ENCODE measurements around the gene UBE2J2. TPM values are rescaled to one million over a fixed set of nuclear protein-coding genes. Genes with fewer than 3 reads are reported as not detected.

Gene UBE2J2
- total and polyA plus RNA-seq, 2 of the 13 experiments (the other 11 are each of a cell fraction or from before 2014, with no cell fraction given) = 25.4 to 29.4 TPM

- no peak for DNase-seq (ENCODE audit: low spot score)
- POLR2A ChIA-PET = no interaction called here
- H3K4me1 ChIP-seq (ENCODE audit: insufficient read depth, low read length) = peaks cover 71% of the 10 kb centered on the region
- intact Hi-C loops (cut with micrococcal nuclease; ENCODE audit: unreplicated experiment) = loop anchor here (5.0 to 10.0 kb wide), 3 partner anchors 58 to 228 kb away; partner anchors contain the start of genes HES4 and TTLL10
- H3K27ac ChIP-seq (ENCODE audit: extremely low read length, insufficient read depth, low read length) = no peak overlapping the region
- peak overlapping the region in 2 of 3 experiments; percentile 43 to 56; a peak in 2 of 6 replicates for H3K4me3 ChIP-seq (replicated peaks in 1 of 3; ENCODE audit: insufficient read depth in 1 of 3, low read depth in 2 of 3, low read length in 3 of 3)
- no peaks in the 10 kb centered on the region for H3K9me3 ChIP-seq (ENCODE audit: low read length)
- 94% methylated on average over 42 of the region's 98 CpGs for WGBS (ENCODE audit: low lambda C conversion rate)
- H3K4me2 ChIP-seq (ENCODE audit: low read depth, low read length) = peak overlapping the region; percentile 76
- peak overlapping the region; percentile 44 for H3K9ac ChIP-seq (ENCODE audit: insufficient read depth, low read depth, low read length)
- H4K20me1 ChIP-seq (ENCODE audit: insufficient read depth, low read length) = no peaks in the 10 kb centered on the region
- in situ Hi-C loops (cut with HindIII; ENCODE audit: extremely low pct_ligation_motif_present, low pct_unique_long_range_greater_than_20kb) = no loop called here
- no peak overlapping the region for H2AFZ ChIP-seq (ENCODE audit: low read length)
- peaks cover 6 to 11% of the 10 kb centered on the region in 2 experiments; a peak in 4 of 5 replicates for H3K36me3 ChIP-seq (replicated peaks in 1 of 2; ENCODE audit: control insufficient read depth in 1 of 2, insufficient read depth in 2 of 2, low read length in 2 of 2)
- no peak for ATAC-seq
- no peak for FAIRE-seq
- H3K27me3 ChIP-seq (ENCODE audit: control insufficient read depth in 1 of 2, insufficient read depth in 2 of 2, low read length in 2 of 2) = no peaks in the 10 kb centered on the region; a peak in 2 of 5 replicates
- CTCF ChIA-PET (ENCODE audit: low intra/inter-chr PET ratio, low total read pairs) = no interaction called here
- peaks cover 36% of the 10 kb centered on the region for H3K79me2 ChIP-seq (ENCODE audit: insufficient read depth, low read length)
- no TSS peak for BruUV-seq (replicated peaks)
- TF ChIP-seq SAFB2 (CRISPR knock-in tag; IDR thresholded peaks at IDR 0.05; ENCODE audit: borderline replicate concordance, low read depth) (0 out of 2 replicates have a peak, but pooled peaks have one; percentile 14), RBFOX2 (IDR thresholded peaks at IDR 0.05; ENCODE audit: low read depth, low read length) (peak; percentile 75), ZNF18 (CRISPR knock-in tag; IDR thresholded peaks at IDR 0.05; ENCODE audit: insufficient replicate concordance) (no peak), WIZ (CRISPR knock-in tag; IDR thresholded peaks at IDR 0.05) (no peak), SKI (IDR thresholded peaks at IDR 0.05; ENCODE audit: partially characterized antibody) (no peak), AGO2 (optimal IDR thresholded peaks at IDR 0.05; ENCODE audit: low read depth, low read length) (peak; percentile 71), ZNF235 (CRISPR knock-in tag; IDR thresholded peaks at IDR 0.05; ENCODE audit: borderline replicate concordance) (0 out of 2 replicates have a peak, but pooled peaks have one; percentile 59), ZSCAN31 (CRISPR knock-in tag; IDR thresholded peaks at IDR 0.05; ENCODE audit: low read depth) (0 out of 2 replicates have a peak, but pooled peaks have one; percentile 8), MTA1 (CRISPR knock-in tag; IDR thresholded peaks at IDR 0.05; ENCODE audit: borderline replicate concordance) (peak; percentile 32; the same call in 1 of the 2 replicates), HNRNPLL (IDR thresholded peaks at IDR 0.05; ENCODE audit: low read depth, low read length, poor library complexity, severe bottlenecking) (peak; percentile 4), AGO1 (IDR thresholded peaks at IDR 0.05; ENCODE audit: low read depth, low read length, poor library complexity, severe bottlenecking) (peak; percentile 77), EP300 (IDR thresholded peaks at IDR 0.05; ENCODE audit: low read depth in 2 of 2, low read length in 2 of 2) (no peak), EP300 (CRISPR knock-in tag; IDR thresholded peaks at IDR 0.05; ENCODE audit: borderline replicate concordance) (no peak), ZBTB38 (CRISPR knock-in tag; IDR thresholded peaks at IDR 0.05) (peak; percentile 62), MED8 (CRISPR knock-in tag; IDR thresholded peaks at IDR 0.05; ENCODE audit: insufficient replicate concordance) (no peak), PAF1 (CRISPR knock-in tag; IDR thresholded peaks at IDR 0.05) (no peak), DBP (CRISPR knock-in tag; IDR thresholded peaks at IDR 0.05; ENCODE audit: not compliant biosample characterization) (no peak), ZNF331 (CRISPR knock-in tag; IDR thresholded peaks at IDR 0.05) (no peak), HOXA3 (CRISPR knock-in tag; IDR thresholded peaks at IDR 0.05) (0 out of 2 replicates have a peak, but pooled peaks have one; percentile 29), NRL (CRISPR knock-in tag; IDR thresholded peaks at IDR 0.05; ENCODE audit: borderline replicate concordance) (peak; percentile 34; the same call in 1 of the 2 replicates), KLF12 (CRISPR knock-in tag; IDR thresholded peaks at IDR 0.05; ENCODE audit: borderline replicate concordance) (no peak), PHF20 (CRISPR knock-in tag; IDR thresholded peaks at IDR 0.05) (no peak)
Measured at GRCh38 chr1:1232796-1233566, 40.7 kb downstream of the UBE2J2 start.

Data from HepG2 (cell line).